Activated CD8-positive, alpha-beta memory T cell treated with anti-CD3 and anti-CD28 coated beads for 48 hours (primary cell): ENCODE results near the gene OR52K2.
"Not testable (repeated sequence)": the region's sequence is repeated elsewhere in the genome, so short reads cannot be mapped to it uniquely, and the experiment has no call there.

ENCODE experiments used
- DNase-seq, 3 experiments: peaks; one replicate each; pipeline ENCODE4 v3.0.0-alpha.2; 2020; ENCODE audit warnings: low read depth in 2 of 3, low spot score in 2 of 3

The OR52K2 gene

GRCh38 chr11:4448995-4449394, at the start of gene OR52K2:
TSS of gene OR52K2 (plus strand) at chr11:4449295. CDS start at chr11:4449340, 45 bp downstream.
- DNase-seq: no peak

- not testable (repeated sequence) for DNase-seq
These were observed 42.9 kb upstream of the OR52K2 start for GRCh38 chr11:4406206-4406605.

- DNase-seq: no peak
These were observed 32.8 kb upstream of the OR52K2 start for GRCh38 chr11:4416306-4416705.

- no peak for DNase-seq
These were observed 32.3 kb upstream of the OR52K2 start for GRCh38 chr11:4416816-4417215.

GRCh38 chr11:4418403-4418802, 30.7 kb upstream of the OR52K2 start:
- DNase-seq: no peak

- no peak for DNase-seq
These were observed 19.0 kb upstream of the OR52K2 start for GRCh38 chr11:4430051-4430450.

GRCh38 chr11:4433856-4434255, 15.2 kb upstream of the OR52K2 start:
- no peak for DNase-seq

GRCh38 chr11:4436411-4436810, 12.7 kb upstream of the OR52K2 start:
- DNase-seq: no peak

GRCh38 chr11:4441515-4441914, 7.6 kb upstream of the OR52K2 start:
- no peak for DNase-seq

GRCh38 chr11:4443232-4443891, 5.7 kb upstream of the OR52K2 start:
- no peak for DNase-seq

- DNase-seq: no peak
These were observed 4.0 kb downstream of the OR52K2 start for GRCh38 chr11:4453118-4453517.

- DNase-seq: no peak
These were observed 4.9 kb downstream of the OR52K2 start for GRCh38 chr11:4454021-4454420.

- DNase-seq: no peak
These were observed 6.3 kb downstream of the OR52K2 start for GRCh38 chr11:4455419-4455818.

GRCh38 chr11:4459500-4459899, 10.4 kb downstream of the OR52K2 start:
- no peak for DNase-seq

GRCh38 chr11:4460151-4460550, 11.1 kb downstream of the OR52K2 start:
- DNase-seq: no peak

- DNase-seq: no peak
These were observed 15.4 kb downstream of the OR52K2 start for GRCh38 chr11:4464216-4465159.

GRCh38 chr11:4465407-4465806, 16.3 kb downstream of the OR52K2 start:
- DNase-seq: no peak

- no peak for DNase-seq
These were observed 17.2 kb downstream of the OR52K2 start for GRCh38 chr11:4466131-4466870.

GRCh38 chr11:4466871-4467442, 17.9 kb downstream of the OR52K2 start:
- no peak for DNase-seq

GRCh38 chr11:4467811-4468606, 18.9 kb downstream of the OR52K2 start:
- DNase-seq: no peak
